Measurements from ENCODE around the gene ATP10D. TPM values are rescaled to one million over a fixed set of nuclear protein-coding genes. Genes with fewer than 3 reads are reported as not detected.
"Not testable (repeated sequence)": the region's sequence is repeated elsewhere in the genome, so short reads cannot be mapped to it uniquely, and the experiment has no call there.

Gene ATP10D
- total RNA-seq, 4 donors from 2014 or later, result 35.3 to 55.6 (median 43.8) TPM

GRCh38 chr4:47536966-47537365 is 51.9 kb downstream of the ATP10D start:
- WGBS, 2 donors, result 0% methylated on average over 1 of the region's 1 CpG
- Histone ChIP-seq H3K36me3 (no peaks in the 10 kb centered on the region), H3K27ac (no peak overlapping the region), H3K4me3 (replicated peaks in 1 of 3) (no peak overlapping the region), H3K27me3 (no peaks in the 10 kb centered on the region), H3K4me1 (peaks cover 5 to 8% of the 10 kb centered on the region in 2 donors), H3K9me3 (no peaks in the 10 kb centered on the region)
- intact Hi-C loops (cut with DNase I), result no loop called here
- no peak for DNase-seq
- TF ChIP-seq POLR2A (IDR thresholded peaks at IDR 0.05), result no peak
- TF ChIP-seq CTCF (IDR thresholded peaks at IDR 0.05), result no peak

DNA sequence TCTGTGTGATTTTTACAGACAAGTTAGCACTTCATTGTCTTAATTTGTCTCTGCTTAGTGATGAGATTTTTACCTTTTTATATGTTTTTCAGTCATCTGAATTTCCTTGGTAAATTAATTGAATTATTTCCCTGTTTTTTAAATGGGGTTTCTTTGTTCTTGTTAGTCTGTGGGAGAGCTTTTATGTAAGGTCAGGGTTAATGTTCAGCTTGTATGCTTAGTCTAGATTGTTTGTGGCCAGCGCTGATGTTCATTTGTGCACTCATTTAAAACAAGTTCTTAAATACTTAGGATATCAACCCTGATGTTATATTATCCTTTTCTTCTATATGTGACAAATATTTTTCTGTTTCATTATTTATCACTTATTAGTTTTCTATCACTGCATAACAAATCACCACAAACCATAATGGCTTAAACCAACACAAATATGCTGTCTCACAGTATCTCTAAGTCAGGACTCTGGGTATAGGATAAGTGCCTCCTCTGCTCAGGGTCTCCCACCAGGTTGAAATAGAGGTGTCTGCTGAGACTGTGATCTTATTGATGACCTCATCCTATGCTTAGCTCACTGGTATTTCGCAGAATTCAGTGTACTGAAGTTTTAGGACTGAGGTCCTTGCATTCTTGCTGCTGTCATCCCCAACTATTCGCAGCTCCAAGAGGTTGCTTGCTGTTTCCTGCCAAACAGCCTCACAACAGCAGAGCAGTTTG is 53.2 kb downstream of the ATP10D start:
- WGBS, 2 donors, result 87 to 89% methylated on average over 3 of the region's 3 CpGs
- H3K4me1 ChIP-seq, result no peaks in the 10 kb centered on the region
- H3K9me3 ChIP-seq, result no peaks in the 10 kb centered on the region
- H3K36me3 ChIP-seq, result no peaks in the 10 kb centered on the region
- intact Hi-C loops (cut with DNase I), result no loop called here
- TF ChIP-seq POLR2A (IDR thresholded peaks at IDR 0.05), result no peak
- TF ChIP-seq CTCF (IDR thresholded peaks at IDR 0.05), result no peak
- DNase-seq, result no peak
- no peaks in the 10 kb centered on the region for H3K27me3 ChIP-seq
- no peak overlapping the region for H3K27ac ChIP-seq
- H3K4me3 ChIP-seq (replicated peaks in 1 of 3), result no peak overlapping the region

DNA sequence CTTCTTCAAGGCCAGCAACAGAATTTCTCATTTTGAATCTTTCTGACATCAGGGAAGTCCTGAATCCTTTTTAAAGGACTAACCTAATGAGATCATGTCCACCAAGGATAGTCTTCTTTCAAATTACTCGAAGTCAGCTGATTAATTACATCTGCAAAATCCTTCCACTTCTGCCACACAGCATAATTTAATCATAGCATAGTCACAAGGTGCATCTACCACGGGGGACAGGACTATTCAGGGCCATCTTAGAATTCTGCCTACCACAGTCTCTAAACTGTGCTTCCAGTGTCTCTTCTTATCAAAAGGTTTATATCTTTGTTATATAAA is 53.7 kb downstream of the ATP10D start:
- Histone ChIP-seq H3K27me3 (no peaks in the 10 kb centered on the region), H3K27ac (no peak overlapping the region), H3K4me1 (no peaks in the 10 kb centered on the region), H3K36me3 (no peaks in the 10 kb centered on the region), H3K9me3 (no peaks in the 10 kb centered on the region), H3K4me3 (replicated peaks in 1 of 3) (no peak overlapping the region)
- DNase-seq, result no peak
- intact Hi-C loops (cut with DNase I), result no loop called here
- 85 to 90% methylated on average over 2 of the region's 2 CpGs for WGBS, 2 donors
- TF ChIP-seq CTCF (IDR thresholded peaks at IDR 0.05) (no peak), POLR2A (IDR thresholded peaks at IDR 0.05) (no peak)

DNA sequence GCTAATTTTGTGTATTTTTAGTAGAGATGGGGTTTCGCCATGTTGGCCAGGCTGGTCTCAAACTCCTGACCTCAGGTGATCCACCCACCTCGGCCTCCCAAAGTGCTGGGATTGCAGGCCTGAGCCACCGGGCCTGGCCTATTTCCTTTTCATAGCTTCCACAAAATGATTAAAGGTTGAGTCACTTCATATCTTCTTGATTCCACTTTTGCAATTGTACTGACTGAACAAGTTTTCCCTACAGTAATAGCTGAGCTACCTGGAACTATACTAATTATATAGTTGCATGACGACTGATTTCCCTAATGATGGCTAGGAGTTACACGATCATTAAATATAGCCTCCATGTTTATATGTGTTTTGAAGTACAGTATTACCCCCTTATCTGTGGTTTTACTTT is 57.6 kb downstream of the ATP10D start:
- DNase-seq; H3K4me3 ChIP-seq (replicated peaks in 1 of 3); H3K27me3 ChIP-seq; H3K4me1 ChIP-seq; H3K9me3 ChIP-seq; intact Hi-C loops (cut with DNase I); H3K27ac ChIP-seq: not testable (repeated sequence)
- peaks cover 0 to 13% of the 10 kb centered on the region in 2 donors for H3K36me3 ChIP-seq
- 95% methylated on average over 5 of the region's 5 CpGs for WGBS, 2 donors

DNA sequence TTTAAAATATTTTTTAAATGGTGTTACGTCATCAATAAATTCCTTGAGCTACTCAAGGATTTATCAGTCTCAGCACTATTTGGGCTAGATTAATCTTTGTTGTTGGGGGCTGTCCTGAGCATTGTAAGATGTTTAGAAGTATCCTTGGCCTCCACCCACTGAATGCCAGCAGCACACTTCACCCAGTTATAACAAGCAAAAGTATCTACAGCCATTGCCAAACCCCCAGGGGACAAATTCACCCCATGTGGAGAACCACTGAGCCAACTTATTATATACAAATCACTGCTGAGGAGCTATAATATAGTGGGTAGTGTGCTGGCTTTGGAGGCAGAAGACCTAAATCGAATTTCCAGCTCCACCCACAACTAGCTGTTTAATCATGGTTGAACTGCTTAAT is 58.3 kb downstream of the ATP10D start:
- TF ChIP-seq POLR2A (IDR thresholded peaks at IDR 0.05) (no peak), CTCF (IDR thresholded peaks at IDR 0.05) (no peak)
- Histone ChIP-seq H3K9me3 (no peaks in the 10 kb centered on the region), H3K36me3 (peaks cover 4 to 17% of the 10 kb centered on the region in 2 donors), H3K4me3 (replicated peaks in 1 of 3) (no peak overlapping the region), H3K27me3 (no peaks in the 10 kb centered on the region), H3K27ac (no peak overlapping the region), H3K4me1 (no peaks in the 10 kb centered on the region)
- no peak for DNase-seq
- 55 to 97% methylated on average over 2 of the region's 2 CpGs for WGBS, 2 donors
- intact Hi-C loops (cut with DNase I), result no loop called here

- intact Hi-C loops (cut with DNase I), result not testable (repeated sequence)
Observed at GRCh38 chr4:47550357-47550756, 65.3 kb downstream of the ATP10D start.

More at GRCh38 chr4:47550357-47550756, 65.3 kb downstream of the ATP10D start:
- not testable (repeated sequence) for H3K27ac ChIP-seq; DNase-seq; H3K4me3 ChIP-seq (replicated peaks in 1 of 3); H3K27me3 ChIP-seq; H3K4me1 ChIP-seq; H3K9me3 ChIP-seq
- 96 to 98% methylated on average over 7 of the region's 7 CpGs for WGBS, 2 donors
- peaks cover 13 to 22% of the 10 kb centered on the region in 2 donors for H3K36me3 ChIP-seq
